Stomach (tissue), 4 donors: ENCODE data around the gene CEP78.

Source experiments
- POLR2A ChIP-seq, 4 donors: fragments of 450-650 bp; IDR thresholded peaks; one replicate each; pipeline ENCODE4 v1.6.1; 2016; ENCODE audit warnings: antibody characterized with exemption in 4 of 4, control low read depth in 2 of 4, mild to moderate bottlenecking in 1 of 4, moderate library complexity in 1 of 4
- TF ChIP-seq, protein P1 (sequence below), 7 experiments: fragments of 450-650 bp in 4 of 7; fragments of 200-600 bp in 3 of 7; sonication (generic) in 3 of 7; IDR thresholded peaks; one replicate each; pipeline ENCODE4 v1.5.1; 2016 to 2019; ENCODE audit warnings: antibody characterized with exemption in 7 of 7, control low read depth in 2 of 7, mild to moderate bottlenecking in 1 of 7

DNA sequence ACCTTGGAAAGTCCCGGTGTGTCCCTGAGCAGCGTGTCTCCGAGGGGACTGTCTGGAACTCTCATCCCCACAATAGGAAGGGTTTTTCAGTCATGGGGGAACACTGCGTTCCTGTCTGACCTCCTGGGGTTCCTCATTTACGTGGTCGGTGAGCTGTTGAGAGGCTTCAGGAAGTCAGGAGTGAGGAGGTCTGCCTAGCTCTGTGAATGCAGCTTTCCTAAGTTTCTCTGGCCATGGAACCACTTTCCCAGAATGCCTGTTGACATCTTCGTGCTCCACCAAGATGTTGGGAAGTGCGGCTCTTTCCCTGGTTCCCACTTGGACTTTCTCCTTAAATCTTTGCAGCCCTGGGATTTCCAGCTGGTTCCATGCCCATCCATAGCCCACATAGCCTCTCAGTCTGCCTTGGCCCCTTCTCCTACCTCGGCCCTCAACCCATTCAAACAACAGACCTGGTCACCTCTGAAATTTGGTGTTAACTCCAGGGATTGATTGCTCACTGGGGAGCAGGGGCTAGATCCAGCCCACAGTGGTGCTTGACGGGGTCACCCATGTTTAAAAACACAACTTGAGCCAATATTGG is 88.3 kb downstream of the CEP78 start:
- no peak for TF ChIP-seq POLR2A (IDR thresholded peaks at IDR 0.05)
- TF ChIP-seq, protein P1, sequence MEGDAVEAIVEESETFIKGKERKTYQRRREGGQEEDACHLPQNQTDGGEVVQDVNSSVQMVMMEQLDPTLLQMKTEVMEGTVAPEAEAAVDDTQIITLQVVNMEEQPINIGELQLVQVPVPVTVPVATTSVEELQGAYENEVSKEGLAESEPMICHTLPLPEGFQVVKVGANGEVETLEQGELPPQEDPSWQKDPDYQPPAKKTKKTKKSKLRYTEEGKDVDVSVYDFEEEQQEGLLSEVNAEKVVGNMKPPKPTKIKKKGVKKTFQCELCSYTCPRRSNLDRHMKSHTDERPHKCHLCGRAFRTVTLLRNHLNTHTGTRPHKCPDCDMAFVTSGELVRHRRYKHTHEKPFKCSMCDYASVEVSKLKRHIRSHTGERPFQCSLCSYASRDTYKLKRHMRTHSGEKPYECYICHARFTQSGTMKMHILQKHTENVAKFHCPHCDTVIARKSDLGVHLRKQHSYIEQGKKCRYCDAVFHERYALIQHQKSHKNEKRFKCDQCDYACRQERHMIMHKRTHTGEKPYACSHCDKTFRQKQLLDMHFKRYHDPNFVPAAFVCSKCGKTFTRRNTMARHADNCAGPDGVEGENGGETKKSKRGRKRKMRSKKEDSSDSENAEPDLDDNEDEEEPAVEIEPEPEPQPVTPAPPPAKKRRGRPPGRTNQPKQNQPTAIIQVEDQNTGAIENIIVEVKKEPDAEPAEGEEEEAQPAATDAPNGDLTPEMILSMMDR (IDR thresholded peaks at IDR 0.05): no peak
